HepG2 (cell line): Measurements from ENCODE around the gene PCGF3. TPM values are rescaled to one million over a fixed set of nuclear protein-coding genes. Genes with fewer than 3 reads are reported as not detected.
A peak's percentile ranks its signal among the peaks of the same experiment; 100 is the strongest.

Source experiments
- ATAC-seq: fragments of 200-7000 bp; cut with Tn5 transposase; 3 replicates; pipeline ENCODE4 v1.9.1; 2020; ENCODE audit warnings: mild to moderate bottlenecking, moderate library complexity
- BruUV-seq: library from RNA; stranded (reverse); fragments of 400-500 nt; replicated peaks from 2 replicates; lab custom pipeline; 2021; lab: Mats Ljungman, UMichigan
- CTCF ChIA-PET: fragments of 300-600 bp; formaldehyde crosslinking; extraction: SDS; loops from one replicate; lab custom pipeline; 2021; ENCODE audit warnings: low total read pairs, inconsistent platforms, low intra/inter-chr PET ratio; lab: Yijun Ruan, JAX
- POLR2A ChIA-PET: fragments of 350-600 bp; sonication (Branson Sonifier 250); formaldehyde crosslinking; loops from one replicate; lab custom pipeline; 2020; ENCODE audit warnings: antibody characterized with exemption, inconsistent platforms; lab: Yijun Ruan, JAX
- DNase-seq: peaks from one replicate; pipeline ENCODE4 v3.0.0-alpha.2; 2015; ENCODE audit warnings: low spot score
- FAIRE-seq: peaks from 3 replicates; lab custom pipeline; 2011; peaks lifted over from hg19 to GRCh38; lab: Jason Lieb, UNC
- H2AFZ ChIP-seq: one replicate; pipeline ENCODE4 v1.6.1; 2011; ENCODE audit warnings: low read length, inconsistent platforms
- H3K27ac ChIP-seq: fragments of 300-600 bp; 3 replicates; pipeline ENCODE4 v1.8.0; 2011; ENCODE audit warnings: mixed run types, mild to moderate bottlenecking, mixed read lengths, low read length, inconsistent platforms; ENCODE audit not compliant: insufficient read depth; ENCODE audit errors: extremely low read length
- H3K27me3 ChIP-seq, 2 experiments: fragments of 200-600 bp in 1 of 2; 2 replicates in 1 of 2; 3 replicates in 1 of 2; pipeline versions ENCODE4 v1.6.0 to v1.8.0; 2011; ENCODE audit warnings: low read length in 2 of 2, mild to moderate bottlenecking in 2 of 2, moderate library complexity in 2 of 2, inconsistent platforms in 1 of 2; ENCODE audit not compliant: insufficient read depth in 2 of 2, control insufficient read depth in 1 of 2
- H3K36me3 ChIP-seq, 2 experiments: fragments of 200-600 bp in 1 of 2; replicated peaks in 1 of 2; 2 replicates in 1 of 2; 3 replicates in 1 of 2; pipeline versions ENCODE4 v1.5.1 to v1.8.0; 2011; ENCODE audit warnings: low read length in 2 of 2, inconsistent platforms in 1 of 2; ENCODE audit not compliant: insufficient read depth in 2 of 2, control insufficient read depth in 1 of 2
- H3K4me1 ChIP-seq: 2 replicates; pipeline ENCODE4 v1.5.1; 2012; ENCODE audit warnings: low read length, inconsistent platforms; ENCODE audit not compliant: insufficient read depth
- H3K4me2 ChIP-seq: 2 replicates; pipeline ENCODE4 v1.6.0; 2011; ENCODE audit warnings: low read depth, low read length, inconsistent platforms
- H3K4me3 ChIP-seq, 3 experiments: fragments of 200-600 bp in 1 of 3; sonication (generic), shearing (Covaris generic) in 1 of 3; replicated peaks in 1 of 3; 2 replicates each; pipeline ENCODE4 v1.5.1; 2011 to 2016; ENCODE audit warnings: low read length in 3 of 3, inconsistent platforms in 2 of 3, low read depth in 2 of 3, mild to moderate bottlenecking in 2 of 3, control low read depth in 1 of 3, mixed read lengths in 1 of 3; ENCODE audit not compliant: insufficient read depth in 1 of 3
- H3K79me2 ChIP-seq: one replicate; pipeline ENCODE4 v1.6.1; 2011; ENCODE audit warnings: low read length, inconsistent platforms; ENCODE audit not compliant: insufficient read depth
- H3K9ac ChIP-seq: 2 replicates; pipeline ENCODE4 v1.6.0; 2011; ENCODE audit warnings: mild to moderate bottlenecking, low read depth, low read length, inconsistent platforms; ENCODE audit not compliant: insufficient read depth
- H3K9me3 ChIP-seq: 2 replicates; pipeline ENCODE4 v1.5.1; 2012; ENCODE audit warnings: mild to moderate bottlenecking, low read length
- H4K20me1 ChIP-seq: 2 replicates; pipeline ENCODE4 v1.6.0; 2011; ENCODE audit warnings: inconsistent platforms, mild to moderate bottlenecking, low read length, moderate library complexity; ENCODE audit not compliant: insufficient read depth
- ERF ChIP-seq: IDR thresholded peaks from 2 replicates; pipeline ENCODE4 v1.6.1; 2018; ENCODE audit warnings: missing biosample characterization, missing genetic modification reagents
- MAFK ChIP-seq, 2 experiments: IDR thresholded peaks in 1 of 2; conservative IDR thresholded peaks in 1 of 2; 2 replicates each; pipeline ENCODE4 v1.6.1; 2011; ENCODE audit warnings: improper control_type of control experiment in 2 of 2, low read length in 2 of 2
- WIZ ChIP-seq: sonication (generic); formaldehyde crosslinking; IDR thresholded peaks from 2 replicates; pipeline ENCODE4 v1.5.1; 2020; ENCODE audit warnings: mild to moderate bottlenecking, missing genetic modification reagents
- WGBS: methylation state at CpG from one replicate; pipeline ENCODE4 v1.1.6; 2017; ENCODE audit warnings: low lambda C conversion rate; 5-methylcytosine and 5-hydroxymethylcytosine counted together
- in situ Hi-C: cut with HindIII; loops from 2 replicates; pipeline ENCODE4 v1.10.0; 2017; ENCODE audit warnings: low pct_unique_long_range_greater_than_20kb; ENCODE audit not compliant: extremely low pct_ligation_motif_present
- intact Hi-C: fragments of 100-400 bp; cut with micrococcal nuclease; formaldehyde crosslinking; loops from one replicate; pipeline ENCODE4 v1.10.0; 2022; ENCODE audit not compliant: unreplicated experiment
- polyA plus RNA-seq, 8 experiments: library from polyadenylated mRNA; depleted of rRNA in 3 of 8; stranded (reverse) in 7 of 8; unstranded in 1 of 8; fragments of >200 nt; fragmentation: Illumina TruSeq in 4 of 8; extraction: Trizol in 4 of 8; gene quantifications; 2 replicates each; pipeline versions ENCODE4 v1.2.1 to v1.2.3, GENCODE V29; 2011 to 2016; ENCODE audit warnings: low read depth in 4 of 8, missing spikeins in 1 of 8, mixed read lengths in 1 of 8; ENCODE audit not compliant: insufficient read depth in 1 of 8
- total RNA-seq, 5 experiments: library from RNA; depleted of rRNA; stranded (reverse); fragments of >200 nt; fragmentation: Illumina TruSeq; extraction: Trizol; gene quantifications; 2 replicates each; pipeline ENCODE4 v1.2.3, GENCODE V29; 2016; ENCODE audit warnings: low read depth in 1 of 5
- TF ChIP-seq, protein P1 (sequence below): sonication (generic); formaldehyde crosslinking; IDR thresholded peaks from 2 replicates; pipeline ENCODE4 v1.8.0; 2022; ENCODE audit warnings: missing genetic modification reagents, mild to moderate bottlenecking, borderline replicate concordance
- TF ChIP-seq, protein P2 (sequence below): sonication (generic); formaldehyde crosslinking; IDR thresholded peaks from 2 replicates; pipeline ENCODE4 v1.9.0; 2021; ENCODE audit warnings: missing genetic modification reagents, mild to moderate bottlenecking, borderline replicate concordance
- TF ChIP-seq, protein P3 (sequence below): sonication (generic); formaldehyde crosslinking; IDR thresholded peaks from 2 replicates; pipeline ENCODE4 v1.4.0; 2020; ENCODE audit warnings: mild to moderate bottlenecking, missing genetic modification reagents

Gene PCGF3
- total and polyA plus RNA-seq, 2 of the 13 experiments (the other 11 are each of a cell fraction or from before 2014, with no cell fraction given), result 28.6 to 66.2 TPM

DNA sequence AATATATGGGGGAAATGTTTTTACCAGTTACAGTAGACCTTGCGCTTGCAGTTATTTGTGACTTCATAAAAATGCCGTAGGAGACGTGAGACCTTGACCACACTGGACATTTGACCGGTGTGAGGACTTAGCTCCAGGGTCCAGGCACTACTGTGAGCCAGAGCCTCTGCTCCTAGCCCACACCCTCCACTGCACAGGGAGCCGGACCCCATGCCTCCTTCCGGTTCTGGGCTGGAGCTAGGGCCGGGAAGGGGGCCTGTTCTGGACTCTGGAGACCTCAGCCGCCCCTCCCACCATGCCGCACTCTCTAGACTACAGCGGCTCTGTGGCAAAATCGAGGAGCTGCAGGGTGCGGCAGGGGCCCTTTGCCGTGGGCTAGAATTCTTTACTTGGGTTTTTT, 5.3 kb downstream of the PCGF3 start (continued):
- TF ChIP-seq, protein P1, sequence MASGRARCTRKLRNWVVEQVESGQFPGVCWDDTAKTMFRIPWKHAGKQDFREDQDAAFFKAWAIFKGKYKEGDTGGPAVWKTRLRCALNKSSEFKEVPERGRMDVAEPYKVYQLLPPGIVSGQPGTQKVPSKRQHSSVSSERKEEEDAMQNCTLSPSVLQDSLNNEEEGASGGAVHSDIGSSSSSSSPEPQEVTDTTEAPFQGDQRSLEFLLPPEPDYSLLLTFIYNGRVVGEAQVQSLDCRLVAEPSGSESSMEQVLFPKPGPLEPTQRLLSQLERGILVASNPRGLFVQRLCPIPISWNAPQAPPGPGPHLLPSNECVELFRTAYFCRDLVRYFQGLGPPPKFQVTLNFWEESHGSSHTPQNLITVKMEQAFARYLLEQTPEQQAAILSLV, result no peak
- TF ChIP-seq, protein P2, sequence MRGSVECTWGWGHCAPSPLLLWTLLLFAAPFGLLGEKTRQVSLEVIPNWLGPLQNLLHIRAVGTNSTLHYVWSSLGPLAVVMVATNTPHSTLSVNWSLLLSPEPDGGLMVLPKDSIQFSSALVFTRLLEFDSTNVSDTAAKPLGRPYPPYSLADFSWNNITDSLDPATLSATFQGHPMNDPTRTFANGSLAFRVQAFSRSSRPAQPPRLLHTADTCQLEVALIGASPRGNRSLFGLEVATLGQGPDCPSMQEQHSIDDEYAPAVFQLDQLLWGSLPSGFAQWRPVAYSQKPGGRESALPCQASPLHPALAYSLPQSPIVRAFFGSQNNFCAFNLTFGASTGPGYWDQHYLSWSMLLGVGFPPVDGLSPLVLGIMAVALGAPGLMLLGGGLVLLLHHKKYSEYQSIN, result no peak
- TF ChIP-seq, protein P3, sequence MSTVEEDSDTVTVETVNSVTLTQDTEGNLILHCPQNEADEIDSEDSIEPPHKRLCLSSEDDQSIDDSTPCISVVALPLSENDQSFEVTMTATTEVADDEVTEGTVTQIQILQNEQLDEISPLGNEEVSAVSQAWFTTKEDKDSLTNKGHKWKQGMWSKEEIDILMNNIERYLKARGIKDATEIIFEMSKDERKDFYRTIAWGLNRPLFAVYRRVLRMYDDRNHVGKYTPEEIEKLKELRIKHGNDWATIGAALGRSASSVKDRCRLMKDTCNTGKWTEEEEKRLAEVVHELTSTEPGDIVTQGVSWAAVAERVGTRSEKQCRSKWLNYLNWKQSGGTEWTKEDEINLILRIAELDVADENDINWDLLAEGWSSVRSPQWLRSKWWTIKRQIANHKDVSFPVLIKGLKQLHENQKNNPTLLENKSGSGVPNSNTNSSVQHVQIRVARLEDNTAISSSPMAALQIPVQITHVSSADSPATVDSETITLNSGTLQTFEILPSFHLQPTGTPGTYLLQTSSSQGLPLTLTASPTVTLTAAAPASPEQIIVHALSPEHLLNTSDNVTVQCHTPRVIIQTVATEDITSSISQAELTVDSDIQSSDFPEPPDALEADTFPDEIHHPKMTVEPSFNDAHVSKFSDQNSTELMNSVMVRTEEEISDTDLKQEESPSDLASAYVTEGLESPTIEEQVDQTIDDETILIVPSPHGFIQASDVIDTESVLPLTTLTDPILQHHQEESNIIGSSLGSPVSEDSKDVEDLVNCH, result no peak
- no peak for TF ChIP-seq WIZ

DNA sequence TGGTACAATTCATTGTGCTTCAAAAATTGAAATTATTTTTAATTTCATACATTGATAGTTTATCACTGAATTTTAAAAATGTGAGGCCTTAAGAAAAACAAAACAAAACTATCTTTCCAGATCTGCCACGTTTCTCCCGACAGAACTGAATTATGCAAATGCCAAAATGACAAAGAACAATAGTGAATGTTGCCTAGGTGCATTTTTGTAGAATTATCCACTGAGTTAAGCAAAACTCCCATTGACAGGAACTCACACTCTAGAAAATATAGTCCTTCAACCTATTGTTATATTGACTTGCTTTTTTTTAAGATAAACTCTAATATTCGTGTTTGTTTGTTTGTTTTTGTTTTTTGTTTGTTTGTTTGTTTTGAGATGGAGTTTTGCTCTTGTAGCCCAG, 6.5 kb downstream of the PCGF3 start:
- H3K36me3 ChIP-seq, result peaks cover 2 to 9% of the 10 kb centered on the region in 2 experiments; a peak in 3 of 5 replicates
- peaks cover 66% of the 10 kb centered on the region for H3K79me2 ChIP-seq
- H4K20me1 ChIP-seq, result peaks cover 39% of the 10 kb centered on the region
- ChIA-PET POLR2A (no interaction called here), CTCF (no interaction called here)
- no peak overlapping the region for H3K9ac ChIP-seq
- WGBS, result 88% methylated on average over 3 of the region's 3 CpGs
- DNase-seq (no peak), FAIRE-seq (no peak), ATAC-seq (no peak)
- H3K27me3 ChIP-seq, result no peaks in the 10 kb centered on the region
- in situ Hi-C loops, result no loop called here
- H3K27ac ChIP-seq, result no peak overlapping the region
- intact Hi-C loops, result no loop called here
- H3K9me3 ChIP-seq, result no peaks in the 10 kb centered on the region
- no peak overlapping the region for H3K4me2 ChIP-seq
- H2AFZ ChIP-seq, result no peak overlapping the region
- H3K4me1 ChIP-seq, result peaks cover 35% of the 10 kb centered on the region
- no peak for TF ChIP-seq ERF
- peak; percentile 16 to 54; a peak in 2 of 4 replicates for TF ChIP-seq MAFK (conservative IDR thresholded peaks at IDR 0.05 in 1 of 2, IDR thresholded peaks at IDR 0.05 in 1 of 2; ENCODE audit: low read length in 2 of 2)
- no peak overlapping the region for H3K4me3 ChIP-seq
- no TSS peak for BruUV-seq
